DOHH2 (cell line): ENCODE data around the gene DOK3.

Source experiments
- EZH2phosphoT487 ChIP-seq: fragments of 200-600 bp; sonication (generic); IDR thresholded peaks from 2 replicates; pipeline ENCODE4 v1.6.1; 2017; ENCODE audit warnings: borderline replicate concordance, mild to moderate bottlenecking, antibody characterized with exemption, low read length, moderate library complexity, mixed read lengths
- TF ChIP-seq, protein P1 (sequence below): fragments of 200-600 bp; sonication (generic); IDR thresholded peaks from one replicate; pipeline ENCODE4 v1.5.1; 2014; ENCODE audit warnings: antibody characterized with exemption, mild to moderate bottlenecking, low read depth, low read length; ENCODE audit not compliant: poor library complexity, severe bottlenecking

GRCh38 chr5:177502886-177503285 is 6.7 kb downstream of the DOK3 start:
- TF ChIP-seq, protein P1, sequence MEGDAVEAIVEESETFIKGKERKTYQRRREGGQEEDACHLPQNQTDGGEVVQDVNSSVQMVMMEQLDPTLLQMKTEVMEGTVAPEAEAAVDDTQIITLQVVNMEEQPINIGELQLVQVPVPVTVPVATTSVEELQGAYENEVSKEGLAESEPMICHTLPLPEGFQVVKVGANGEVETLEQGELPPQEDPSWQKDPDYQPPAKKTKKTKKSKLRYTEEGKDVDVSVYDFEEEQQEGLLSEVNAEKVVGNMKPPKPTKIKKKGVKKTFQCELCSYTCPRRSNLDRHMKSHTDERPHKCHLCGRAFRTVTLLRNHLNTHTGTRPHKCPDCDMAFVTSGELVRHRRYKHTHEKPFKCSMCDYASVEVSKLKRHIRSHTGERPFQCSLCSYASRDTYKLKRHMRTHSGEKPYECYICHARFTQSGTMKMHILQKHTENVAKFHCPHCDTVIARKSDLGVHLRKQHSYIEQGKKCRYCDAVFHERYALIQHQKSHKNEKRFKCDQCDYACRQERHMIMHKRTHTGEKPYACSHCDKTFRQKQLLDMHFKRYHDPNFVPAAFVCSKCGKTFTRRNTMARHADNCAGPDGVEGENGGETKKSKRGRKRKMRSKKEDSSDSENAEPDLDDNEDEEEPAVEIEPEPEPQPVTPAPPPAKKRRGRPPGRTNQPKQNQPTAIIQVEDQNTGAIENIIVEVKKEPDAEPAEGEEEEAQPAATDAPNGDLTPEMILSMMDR, result no peak
- TF ChIP-seq EZH2phosphoT487, result no peak
